Left lung (tissue), 10 donors: ENCODE results near the gene GAREM1. TPM values are rescaled to one million over a fixed set of nuclear protein-coding genes. Genes with fewer than 3 reads are reported as not detected.

Experiments used
- ATAC-seq: fragments of 200-7000 bp; cut with Tn5 transposase; one replicate; pipeline ENCODE4 v1.9.1; 2020; ENCODE audit warnings: moderate library complexity
- DNase-seq, 4 donors: peaks; one replicate each; pipeline ENCODE4 v3.0.0-alpha.2; 2013 to 2020
- H3K27ac ChIP-seq, 2 donors: fragments of 200-600 bp; sonication (generic) in 1 of 2; one replicate each; pipeline versions ENCODE4 v1.5.0 to v1.8.0; 2020 to 2021
- H3K27me3 ChIP-seq, 2 donors: fragments of 200-600 bp; sonication (generic) in 1 of 2; one replicate each; pipeline versions ENCODE4 v1.5.0 to v1.8.0; 2020 to 2021
- H3K36me3 ChIP-seq, 2 donors: fragments of 200-600 bp; sonication (generic) in 1 of 2; one replicate each; pipeline versions ENCODE4 v1.5.0 to v1.8.0; 2020 to 2021
- H3K4me1 ChIP-seq, 2 donors: fragments of 200-600 bp; one replicate each; pipeline ENCODE4 v1.8.0; 2021
- H3K4me3 ChIP-seq, 2 donors: fragments of 200-600 bp; sonication (generic) in 1 of 2; one replicate each; pipeline versions ENCODE4 v1.5.0 to v1.8.0; 2020 to 2021; ENCODE audit warnings: mild to moderate bottlenecking in 1 of 2
- H3K9me3 ChIP-seq, 2 donors: fragments of 200-600 bp; sonication (generic) in 1 of 2; one replicate each; pipeline versions ENCODE4 v1.5.0 to v1.8.0; 2020 to 2021
- intact Hi-C, 2 donors: fragments of 100-400 bp; cut with DNase I; formaldehyde crosslinking; loops; one replicate each; pipeline versions ENCODE4 v1.11.2 to v1.14.2; 2022
- polyA plus RNA-seq, 6 donors: library from polyadenylated mRNA; unstranded; fragments of 120-200 nt; gene quantifications; one replicate each; pipeline ENCODE4 v1.2.1, GENCODE V29; 2013; ENCODE audit not compliant: insufficient read length in 6 of 6
- total RNA-seq, 2 donors: library from RNA; stranded (reverse); fragmentation: NEBNext Ultra II Directional; extraction: Animal tissue kit (Norgen Biotek cat#: 25700); gene quantifications; one replicate each; pipeline ENCODE4 v1.2.1, GENCODE V29; 2021
- TF ChIP-seq, protein P1 (sequence below), 2 donors: fragments of 200-600 bp; sonication (generic) in 1 of 2; IDR thresholded peaks; one replicate each; pipeline versions ENCODE4 v1.5.0 to v1.8.0; 2021; ENCODE audit warnings: antibody characterized with exemption in 2 of 2
- donor health status: DM: no; HTN: yes; CAD: no.
- donor health status: DM: no; HTN: no; CAD: no.

GAREM1 gene
- total and polyA plus RNA-seq, 8 donors, result 10.3 to 20.2 (median 13.1) TPM

- intact Hi-C loops, result loop anchor here in 1 of 2 donors (10.0 kb wide), 2 partner anchors 200 to 270 kb away; partner anchors contain the start of gene GAREM1
These were observed 196.4 kb downstream of the GAREM1 start for GRCh38 chr18:32274307-32274706.

GRCh38 chr18:32271672-32272208, 198.9 kb downstream of the GAREM1 start:
- ATAC-seq (peak; percentile 82), DNase-seq (peak in 1 of 4 donors; percentile 44)
- Histone ChIP-seq H3K27me3 (no peaks in the 10 kb centered on the region), H3K4me1 (no peaks in the 10 kb centered on the region), H3K4me3 (no peak overlapping the region), H3K36me3 (no peaks in the 10 kb centered on the region), H3K9me3 (no peaks in the 10 kb centered on the region), H3K27ac (no peak overlapping the region)
- TF ChIP-seq, protein P1, sequence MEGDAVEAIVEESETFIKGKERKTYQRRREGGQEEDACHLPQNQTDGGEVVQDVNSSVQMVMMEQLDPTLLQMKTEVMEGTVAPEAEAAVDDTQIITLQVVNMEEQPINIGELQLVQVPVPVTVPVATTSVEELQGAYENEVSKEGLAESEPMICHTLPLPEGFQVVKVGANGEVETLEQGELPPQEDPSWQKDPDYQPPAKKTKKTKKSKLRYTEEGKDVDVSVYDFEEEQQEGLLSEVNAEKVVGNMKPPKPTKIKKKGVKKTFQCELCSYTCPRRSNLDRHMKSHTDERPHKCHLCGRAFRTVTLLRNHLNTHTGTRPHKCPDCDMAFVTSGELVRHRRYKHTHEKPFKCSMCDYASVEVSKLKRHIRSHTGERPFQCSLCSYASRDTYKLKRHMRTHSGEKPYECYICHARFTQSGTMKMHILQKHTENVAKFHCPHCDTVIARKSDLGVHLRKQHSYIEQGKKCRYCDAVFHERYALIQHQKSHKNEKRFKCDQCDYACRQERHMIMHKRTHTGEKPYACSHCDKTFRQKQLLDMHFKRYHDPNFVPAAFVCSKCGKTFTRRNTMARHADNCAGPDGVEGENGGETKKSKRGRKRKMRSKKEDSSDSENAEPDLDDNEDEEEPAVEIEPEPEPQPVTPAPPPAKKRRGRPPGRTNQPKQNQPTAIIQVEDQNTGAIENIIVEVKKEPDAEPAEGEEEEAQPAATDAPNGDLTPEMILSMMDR (IDR thresholded peaks at IDR 0.05), result peak; percentile 29 to 42
- intact Hi-C loops, result loop anchor here in 1 of 2 donors (10.0 kb wide), 2 partner anchors 203 to 273 kb away; partner anchors contain the start of gene GAREM1

More at GRCh38 chr18:32274307-32274706, 196.4 kb downstream of the GAREM1 start:
- ATAC-seq, result no peak
- Histone ChIP-seq H3K9me3 (no peaks in the 10 kb centered on the region), H3K4me1 (no peaks in the 10 kb centered on the region), H3K27ac (no peak overlapping the region), H3K36me3 (no peaks in the 10 kb centered on the region), H3K27me3 (no peaks in the 10 kb centered on the region), H3K4me3 (no peak overlapping the region)
- DNase-seq, result no peak
- TF ChIP-seq, protein P1 (IDR thresholded peaks at IDR 0.05), result no peak

- intact Hi-C loops, result loop anchor here in 1 of 2 donors (10.0 kb wide), 2 partner anchors 204 to 274 kb away; partner anchors contain the start of gene GAREM1
- no peaks in the 10 kb centered on the region for H3K4me1 ChIP-seq
These were observed 200.3 kb downstream of the GAREM1 start for GRCh38 chr18:32270341-32270740.

DNA sequence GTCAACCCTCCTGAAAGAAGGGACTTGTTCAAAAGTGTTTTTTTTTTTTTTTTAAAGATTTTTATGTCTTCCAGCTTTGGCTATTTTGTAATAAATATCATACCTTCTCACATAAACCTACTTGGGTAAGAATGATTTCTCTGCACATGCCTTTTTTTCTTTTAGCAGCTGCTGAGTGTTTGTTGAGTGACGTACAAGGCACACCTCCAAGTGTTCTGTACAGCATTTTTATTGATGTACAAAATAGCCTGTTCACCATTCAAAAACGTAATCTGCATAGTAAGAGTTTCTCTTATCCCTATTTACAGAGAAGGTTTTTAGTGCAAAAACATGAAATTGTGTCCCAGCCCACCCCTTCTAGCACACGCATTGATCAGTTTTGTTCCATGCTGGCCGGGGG, 203.2 kb downstream of the GAREM1 start:
- H3K9me3 ChIP-seq, result no peaks in the 10 kb centered on the region
- H3K4me3 ChIP-seq, result no peak overlapping the region
- DNase-seq (no peak), ATAC-seq (peak; percentile 47)
- no peaks in the 10 kb centered on the region for H3K4me1 ChIP-seq
- TF ChIP-seq, protein P1 (IDR thresholded peaks at IDR 0.05), result no peak
- no peaks in the 10 kb centered on the region for H3K36me3 ChIP-seq
- H3K27me3 ChIP-seq, result no peaks in the 10 kb centered on the region
- no peak overlapping the region for H3K27ac ChIP-seq
- intact Hi-C loops, result no loop called here

More at GRCh38 chr18:32270341-32270740, 200.3 kb downstream of the GAREM1 start:
- H3K9me3 ChIP-seq, result no peaks in the 10 kb centered on the region
- H3K27me3 ChIP-seq, result no peaks in the 10 kb centered on the region
- DNase-seq (no peak), ATAC-seq (no peak)
- H3K36me3 ChIP-seq, result no peaks in the 10 kb centered on the region
- no peak overlapping the region for H3K4me3 ChIP-seq
- no peak overlapping the region for H3K27ac ChIP-seq
- TF ChIP-seq, protein P1 (IDR thresholded peaks at IDR 0.05), result no peak

- intact Hi-C loops, result no loop called here
- Histone ChIP-seq H3K4me1 (no peaks in the 10 kb centered on the region), H3K4me3 (no peak overlapping the region), H3K9me3 (no peaks in the 10 kb centered on the region), H3K27ac (no peak overlapping the region), H3K27me3 (no peaks in the 10 kb centered on the region), H3K36me3 (no peaks in the 10 kb centered on the region)
- TF ChIP-seq, protein P1 (IDR thresholded peaks at IDR 0.05), result no peak
- ATAC-seq (no peak), DNase-seq (peak in 2 of 4 donors; percentile 16 to 41)
These were observed 206.3 kb downstream of the GAREM1 start for GRCh38 chr18:32264401-32264800.
